Activated CD8-positive, alpha-beta memory T cell treated with anti-CD3 and anti-CD28 coated beads for 48 hours (primary cell): ENCODE results near the gene BPIFB4.
"Not testable (repeated sequence)": the region's sequence is repeated elsewhere in the genome, so short reads cannot be mapped to it uniquely, and the experiment has no call there.

Source experiments
- DNase-seq, 3 experiments: peaks; one replicate each; pipeline ENCODE4 v3.0.0-alpha.2; 2020; ENCODE audit warnings: low read depth in 2 of 3, low spot score in 2 of 3

The BPIFB4 gene

DNA sequence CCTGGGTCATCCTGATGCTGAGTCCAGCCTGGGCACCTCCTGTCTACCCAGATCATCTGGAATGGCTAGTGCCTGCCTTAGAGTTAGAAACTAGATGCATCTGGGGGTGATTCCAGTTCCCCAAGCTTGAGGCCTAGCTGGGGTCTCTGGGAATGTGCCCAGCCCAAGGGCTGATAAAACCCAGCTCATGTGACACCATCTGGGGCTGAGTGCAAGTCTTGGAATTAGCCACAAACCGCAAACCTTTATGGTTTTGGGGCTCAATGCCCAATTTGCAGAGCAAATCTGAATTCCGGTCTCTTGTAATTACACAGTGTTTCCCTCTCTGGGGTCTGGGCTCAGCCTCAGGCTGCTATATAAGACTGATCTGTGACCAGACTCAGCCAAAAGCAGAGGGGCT, at the start of gene BPIFB4:
Gene BPIFB4 (plus strand): TSS at position 385 of the 400 bp plus-strand sequence. CDS start 1,884 bp downstream, outside the sequence.
- no peak for DNase-seq

DNA sequence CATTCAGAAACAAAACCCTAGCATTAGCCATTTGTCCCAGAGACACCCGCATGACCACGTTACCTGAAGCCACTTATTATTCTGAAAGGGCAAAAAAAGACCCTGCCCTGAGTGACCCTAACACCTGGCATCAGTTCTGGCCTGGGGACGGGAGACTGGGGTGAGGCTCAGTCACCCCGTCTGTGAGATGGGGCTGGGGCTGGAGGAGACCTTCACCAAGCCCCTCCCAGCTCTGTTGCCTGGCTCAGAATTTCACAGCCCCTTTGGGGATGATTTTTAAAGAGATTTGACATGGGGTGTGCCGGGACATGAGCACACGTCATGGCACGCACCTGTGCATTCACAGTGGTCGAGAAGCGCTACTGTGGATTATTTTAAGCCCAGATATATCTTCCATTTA, 49.4 kb upstream of the BPIFB4 start:
- DNase-seq, result no peak

DNA sequence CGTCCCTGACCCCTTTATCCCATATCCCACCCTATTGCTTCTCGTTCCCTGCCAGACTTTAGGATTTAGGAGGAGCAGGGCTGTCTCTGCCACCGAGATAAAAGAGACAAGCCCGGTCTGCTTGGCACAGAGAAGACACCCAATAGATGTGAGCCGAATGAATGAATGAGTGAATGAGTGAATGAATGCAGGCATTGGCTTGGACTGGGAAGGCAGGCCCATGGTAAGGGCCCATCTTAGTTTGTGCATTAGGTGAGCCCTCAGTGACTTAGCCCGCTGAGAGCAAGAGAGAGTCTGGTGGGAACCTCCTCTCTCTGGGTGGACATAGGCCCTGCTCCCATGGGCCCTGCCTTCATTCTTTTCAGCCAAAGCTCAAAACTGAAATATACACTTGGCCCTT, 48.9 kb upstream of the BPIFB4 start:
- DNase-seq, result no peak

DNA sequence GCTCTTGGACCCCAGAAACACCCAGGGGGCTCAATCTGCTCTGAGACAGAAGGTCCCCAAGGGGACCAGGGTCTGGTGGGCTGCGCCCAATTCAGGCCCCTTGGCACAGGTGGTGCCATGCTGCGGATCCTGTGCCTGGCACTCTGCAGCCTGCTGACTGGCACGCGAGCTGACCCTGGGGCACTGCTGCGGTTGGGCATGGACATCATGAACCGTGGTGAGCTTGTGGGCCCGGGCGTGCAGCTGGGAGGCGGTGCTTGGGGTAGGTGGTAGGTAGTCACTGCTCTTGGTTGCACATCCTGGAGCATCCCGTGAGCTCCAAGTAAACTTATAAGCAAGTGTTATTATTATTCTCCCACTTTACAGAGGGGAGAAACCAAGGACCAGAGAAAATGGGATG, 47.9 kb upstream of the BPIFB4 start, which contains the start of gene BPIFB6:
Gene BPIFB6 (plus strand): TSS at position 118 of the 400 bp plus-strand sequence. CDS start 0 bp downstream, at position 118.
- no peak for DNase-seq

DNA sequence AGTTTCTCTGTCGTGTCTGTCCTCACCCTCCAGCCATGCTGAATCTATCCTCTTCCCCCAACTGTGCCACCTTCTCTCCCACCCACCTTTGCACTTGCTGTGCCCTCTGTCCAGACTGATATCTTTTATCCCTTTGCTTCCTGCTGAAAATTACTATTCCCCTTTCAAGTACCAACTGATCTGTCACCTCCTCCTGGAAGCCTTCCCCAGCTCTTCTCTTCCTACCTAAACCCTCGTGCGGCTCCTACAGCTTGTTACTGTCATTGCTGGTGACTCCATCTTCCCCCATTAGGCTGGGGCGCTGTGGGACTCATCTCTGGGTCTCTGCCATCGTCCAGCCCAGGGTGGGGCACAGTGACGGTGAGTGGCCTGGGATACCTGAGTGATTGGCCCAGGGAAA, 46.9 kb upstream of the BPIFB4 start:
- no peak for DNase-seq

DNA sequence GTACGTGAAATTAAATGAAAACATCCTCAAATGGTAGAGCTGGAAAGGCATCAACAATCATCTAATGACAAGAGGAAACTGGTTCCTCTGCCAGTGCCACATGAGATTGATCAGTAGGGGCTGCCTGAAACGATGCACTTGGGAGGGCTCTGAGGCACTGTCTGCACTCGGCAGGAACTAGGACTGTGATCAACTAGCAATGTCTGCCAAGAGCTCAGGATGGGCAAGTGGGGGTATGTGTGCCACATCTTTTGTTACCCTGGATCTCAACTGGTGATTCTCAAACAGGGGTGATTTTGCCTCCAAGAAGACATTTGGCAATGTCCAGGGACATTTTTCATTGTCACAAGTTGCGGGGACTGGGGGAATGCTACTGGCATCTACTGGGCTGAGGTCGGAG, 46.1 kb upstream of the BPIFB4 start:
- no peak for DNase-seq

DNA sequence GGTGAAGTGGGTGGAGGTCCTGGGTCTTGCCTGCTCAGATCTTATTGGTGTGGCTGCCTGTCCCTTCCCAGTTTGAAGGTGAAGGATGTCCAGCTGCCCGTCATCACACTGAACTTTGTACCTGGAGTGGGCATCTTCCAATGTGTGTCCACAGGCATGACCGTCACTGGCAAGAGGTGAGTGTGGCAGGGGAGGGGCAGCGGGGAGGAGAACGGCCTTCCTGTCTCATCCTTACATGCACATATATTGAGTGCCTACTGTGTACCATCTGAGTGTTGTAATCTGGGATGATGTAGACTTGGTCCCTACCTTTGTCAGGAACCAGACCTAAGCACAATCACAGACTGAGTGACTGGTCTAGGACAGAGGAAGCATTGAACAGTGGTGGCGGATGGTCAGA, 45.3 kb upstream of the BPIFB4 start:
- DNase-seq, result no peak

DNA sequence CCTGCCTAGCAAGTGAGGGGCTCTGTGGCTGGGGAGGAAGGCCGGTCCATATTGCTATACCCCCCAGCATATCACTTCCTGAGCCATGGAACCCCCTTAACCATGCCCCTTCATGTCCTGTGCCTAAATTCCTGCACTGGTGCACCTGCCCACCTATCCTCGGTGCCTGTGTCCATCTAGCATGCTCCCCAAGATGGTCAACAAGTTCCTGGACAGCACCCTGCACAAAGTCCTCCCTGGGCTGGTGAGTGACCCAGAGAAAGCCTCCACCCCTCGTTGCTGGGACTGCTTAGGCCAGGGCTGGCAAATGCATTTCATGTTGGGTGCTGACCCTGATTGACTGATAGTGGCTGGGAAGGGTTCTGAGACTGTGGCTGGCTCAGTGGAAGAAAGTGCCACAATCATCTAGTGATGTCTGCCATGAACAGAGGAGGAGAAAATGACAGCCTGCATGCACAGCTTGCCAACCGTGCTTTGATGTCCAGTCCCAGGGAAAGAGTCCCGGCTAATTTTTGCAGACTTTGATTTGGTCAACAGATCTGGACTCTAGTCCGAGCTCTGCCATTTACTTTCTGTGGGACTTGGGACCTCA, 44.4 kb upstream of the BPIFB4 start:
- DNase-seq, result no peak

DNA sequence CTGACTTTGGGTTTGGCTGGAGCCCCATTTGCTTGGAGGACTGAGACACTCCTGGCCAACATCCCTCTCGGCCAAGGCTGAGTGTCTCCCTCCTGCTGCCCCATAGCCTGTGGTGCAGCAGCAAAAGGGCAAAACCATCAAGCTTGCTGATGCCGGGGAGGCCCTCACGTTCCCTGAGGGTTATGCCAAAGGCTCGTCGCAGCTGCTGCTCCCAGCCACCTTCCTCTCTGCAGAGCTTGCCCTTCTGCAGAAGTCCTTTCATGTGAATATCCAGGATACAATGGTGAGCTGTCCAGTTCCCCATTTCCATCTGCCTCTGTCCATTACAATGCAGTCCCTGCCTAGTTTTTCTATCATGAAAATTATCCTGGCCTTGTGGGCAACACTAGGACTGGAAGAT, 42.0 kb upstream of the BPIFB4 start:
- DNase-seq, result no peak

DNA sequence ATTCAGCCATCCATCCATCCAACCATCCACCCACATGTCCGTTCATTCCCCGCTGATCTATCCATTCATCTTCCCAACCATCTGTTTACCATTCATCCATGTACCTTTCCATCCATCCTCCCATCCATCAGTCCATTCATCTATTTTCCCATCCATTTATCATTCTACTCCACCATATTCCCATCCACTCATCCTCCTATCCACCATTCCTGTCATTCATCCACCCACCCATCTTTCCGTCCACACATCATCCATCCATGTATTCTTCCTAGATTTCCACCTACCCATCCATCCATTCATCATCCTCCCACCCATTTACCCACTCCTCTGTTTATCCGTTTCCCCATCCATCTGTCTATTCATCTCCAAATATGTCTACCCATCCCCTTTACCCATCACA, 41.2 kb upstream of the BPIFB4 start:
- no peak for DNase-seq

DNA sequence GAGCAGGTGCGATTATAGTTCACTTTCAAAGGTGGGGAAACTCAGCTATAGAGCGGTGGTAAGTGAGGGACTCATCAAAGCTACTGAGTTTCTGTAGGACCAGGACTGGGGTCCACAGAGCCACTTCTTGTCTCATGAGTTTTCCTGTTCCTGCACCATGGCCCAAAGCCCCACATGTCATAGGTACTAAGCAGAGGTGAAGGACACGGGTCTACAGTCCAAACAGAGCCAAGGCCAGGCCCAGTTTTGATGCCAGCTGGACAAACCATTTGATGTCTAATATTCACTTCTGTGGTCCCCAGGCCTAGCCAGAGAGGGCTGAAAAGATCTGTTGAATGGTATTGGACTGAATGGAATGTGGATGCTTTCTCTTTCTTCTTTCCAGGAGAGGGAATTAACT, 37.0 kb upstream of the BPIFB4 start:
- no peak for DNase-seq

DNA sequence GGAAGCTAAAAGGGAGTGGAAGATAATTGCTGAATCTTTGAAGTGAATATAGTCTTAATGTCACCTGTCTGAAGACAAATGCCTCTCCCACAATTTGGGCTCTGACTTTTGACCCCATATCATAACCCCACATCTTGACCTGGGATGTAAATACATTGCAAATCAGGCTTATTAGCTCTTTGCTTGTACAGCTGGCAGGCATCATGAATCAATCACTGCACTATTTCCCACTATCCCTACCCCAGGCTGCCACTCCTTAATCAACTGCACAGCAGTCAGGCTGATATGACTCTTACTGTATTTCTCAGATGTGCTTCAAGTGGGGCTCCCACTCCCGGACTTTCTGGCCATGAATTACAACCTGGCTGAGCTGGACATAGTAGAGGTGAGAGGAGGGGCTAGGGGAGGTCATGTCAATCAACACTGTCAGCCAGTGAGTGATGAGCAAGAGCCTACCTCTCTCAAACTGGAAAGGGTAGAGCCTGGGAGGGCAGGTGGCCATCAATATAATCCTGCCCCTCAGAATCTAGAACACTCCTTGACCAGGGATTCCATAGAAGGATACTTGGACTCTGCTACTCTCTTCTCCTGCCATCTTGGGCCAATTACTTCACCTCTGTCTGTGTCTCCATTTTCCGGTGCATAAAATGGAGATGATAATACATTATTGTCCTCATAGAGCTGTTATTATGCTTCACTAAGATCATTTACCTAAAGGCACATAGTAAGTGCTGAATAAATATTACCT, 36.3 kb upstream of the BPIFB4 start:
- no peak for DNase-seq

DNA sequence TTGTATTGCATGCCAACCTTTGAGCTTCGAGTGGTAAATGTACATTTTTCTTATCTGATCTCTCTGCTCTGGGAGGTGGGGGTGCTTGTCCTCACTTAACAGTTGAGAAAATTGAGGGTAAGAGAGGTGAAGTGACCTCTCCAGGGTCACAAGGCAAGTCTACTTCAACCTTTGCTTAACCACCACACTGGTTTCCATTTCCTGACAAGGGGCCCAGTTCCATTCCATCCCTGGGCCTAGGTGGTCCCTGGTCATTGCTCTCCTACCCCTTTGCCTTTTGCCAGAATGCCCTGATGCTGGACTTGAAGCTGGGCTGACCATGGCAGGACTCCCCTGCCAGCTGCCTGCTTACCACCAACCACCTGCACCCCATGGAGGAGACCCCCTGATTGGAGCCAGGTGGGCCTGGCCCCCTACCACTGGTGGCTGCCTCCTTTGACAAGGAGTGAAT, 35.7 kb upstream of the BPIFB4 start:
- no peak for DNase-seq

DNA sequence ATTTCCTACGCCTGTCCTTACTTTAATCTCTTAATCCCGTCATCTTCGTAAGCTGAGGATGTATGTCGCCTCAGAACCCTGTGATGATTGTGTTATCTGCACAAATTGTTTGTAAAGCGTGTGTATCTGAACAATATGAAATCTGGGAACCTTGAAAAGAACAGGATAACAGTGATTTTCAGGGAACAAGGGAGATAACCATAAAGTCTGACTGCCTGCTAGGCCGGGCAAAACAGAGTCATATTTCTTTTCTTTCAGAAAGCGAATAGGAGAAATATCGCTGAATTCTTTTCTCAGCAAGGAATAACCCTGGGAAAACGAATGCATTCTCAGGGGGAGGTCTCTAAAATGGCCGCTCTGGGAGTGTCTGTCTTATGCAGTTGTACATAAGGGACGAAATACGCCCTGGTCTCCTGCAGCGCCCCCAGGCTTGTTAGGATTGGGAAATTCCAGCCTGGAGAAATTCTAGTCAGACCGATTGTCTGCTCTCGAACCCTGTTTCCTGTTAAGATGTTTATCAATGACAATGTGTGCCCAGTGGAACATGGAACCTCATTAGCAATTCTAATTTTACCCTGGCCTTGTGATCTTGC, 34.2 kb upstream of the BPIFB4 start:
- not testable (repeated sequence) for DNase-seq

DNA sequence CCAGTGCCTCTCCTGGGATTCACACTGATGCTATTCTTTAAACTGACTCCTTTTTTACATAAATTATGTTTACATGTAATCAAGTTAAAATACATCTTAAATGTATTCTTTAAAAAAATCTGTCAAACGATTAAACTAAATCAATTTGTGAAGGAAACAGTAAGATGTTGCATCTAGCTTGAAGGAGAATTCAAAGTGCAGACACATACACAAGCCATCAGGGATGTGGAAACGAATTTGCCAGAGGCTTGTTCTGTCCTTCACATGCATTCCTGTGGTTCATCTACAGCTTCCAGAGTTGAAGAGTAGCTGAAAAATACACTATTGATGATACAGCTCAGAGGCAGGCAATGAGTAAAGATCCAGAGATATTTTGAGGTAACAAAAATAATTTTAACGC, 33.0 kb upstream of the BPIFB4 start:
- DNase-seq, result no peak

DNA sequence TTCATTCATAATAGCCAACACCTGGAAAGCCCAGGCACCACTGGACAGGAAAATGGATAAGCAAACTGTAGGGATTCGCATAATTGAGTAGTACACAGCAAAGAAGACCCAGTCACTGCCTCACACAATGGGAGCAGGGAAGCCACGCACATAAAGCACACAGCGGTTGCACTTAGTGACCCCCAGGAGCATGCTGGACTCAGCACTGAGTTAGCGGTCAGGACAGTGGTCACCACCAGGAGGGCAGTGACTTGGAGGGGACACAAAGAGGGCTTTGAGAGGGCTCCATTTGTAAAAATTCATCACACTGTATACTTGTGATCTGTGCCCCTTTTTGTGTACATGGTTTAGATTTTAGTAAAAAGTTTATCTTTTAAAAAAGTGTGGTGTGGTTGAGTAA, 28.1 kb upstream of the BPIFB4 start:
- DNase-seq, result no peak

DNA sequence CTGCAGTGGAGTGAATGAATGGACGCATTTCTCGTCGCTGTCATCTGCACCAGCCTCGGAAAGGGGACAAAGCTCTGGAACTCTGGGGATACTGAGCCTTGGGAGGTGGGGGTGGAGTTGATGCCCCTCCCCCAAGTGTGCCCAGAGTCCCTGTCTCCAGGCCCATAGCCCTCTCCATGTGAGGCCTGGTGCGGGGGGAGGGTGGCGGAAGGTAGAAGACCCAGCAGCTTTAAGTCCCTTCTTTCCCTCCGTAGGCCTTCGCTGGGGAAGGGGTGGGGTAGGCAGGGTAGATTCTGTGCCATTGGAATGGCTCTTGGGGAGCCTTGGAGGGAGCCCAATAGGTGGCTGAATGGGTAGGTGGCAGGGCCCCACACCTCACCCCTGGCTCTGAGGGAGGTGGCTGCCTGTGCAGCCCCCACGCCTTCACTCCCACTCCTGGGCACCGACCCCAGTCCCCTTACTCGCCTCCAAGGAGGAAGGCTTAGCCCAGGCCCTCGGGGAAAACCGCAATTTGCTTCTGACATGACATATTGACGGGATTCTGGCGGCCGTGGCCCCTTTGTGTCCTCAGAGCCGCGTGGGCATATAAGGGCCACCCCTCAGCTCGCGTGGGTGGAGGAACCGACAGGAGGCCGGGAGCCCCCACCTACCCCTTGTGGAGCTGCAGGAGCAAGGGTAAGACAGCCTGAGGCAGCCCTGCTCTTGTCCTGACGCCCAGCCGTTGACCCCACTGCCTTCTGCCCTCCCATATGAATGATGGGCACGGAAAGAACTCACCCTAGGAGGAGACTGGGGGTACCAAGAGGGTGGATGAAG, 25.9 kb upstream of the BPIFB4 start, which contains the start of gene BPIFB3:
Gene BPIFB3 (plus strand): TSS at position 613 of the 816 bp plus-strand sequence. CDS start 1,533 bp downstream, outside the sequence.
- no peak for DNase-seq

DNA sequence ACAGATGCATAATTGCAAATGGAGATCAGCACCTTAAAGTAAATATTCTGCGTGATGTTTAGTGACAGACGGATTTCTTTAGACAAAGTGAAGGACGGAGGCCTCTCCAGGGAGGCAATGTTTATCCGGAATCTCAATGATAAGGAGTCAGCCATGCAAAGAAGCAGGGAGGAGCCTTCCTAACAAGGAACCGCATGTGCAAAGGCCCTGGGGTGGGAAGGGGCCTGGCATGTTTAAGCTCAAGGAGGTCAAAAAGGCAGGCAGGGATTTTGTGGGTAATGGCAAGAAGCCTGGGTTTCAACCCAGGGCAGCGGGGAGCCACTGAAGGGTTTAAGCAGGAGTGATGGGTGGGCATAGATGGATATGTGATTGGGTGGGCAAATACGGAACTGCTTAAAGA, 25.1 kb upstream of the BPIFB4 start:
- no peak for DNase-seq

DNA sequence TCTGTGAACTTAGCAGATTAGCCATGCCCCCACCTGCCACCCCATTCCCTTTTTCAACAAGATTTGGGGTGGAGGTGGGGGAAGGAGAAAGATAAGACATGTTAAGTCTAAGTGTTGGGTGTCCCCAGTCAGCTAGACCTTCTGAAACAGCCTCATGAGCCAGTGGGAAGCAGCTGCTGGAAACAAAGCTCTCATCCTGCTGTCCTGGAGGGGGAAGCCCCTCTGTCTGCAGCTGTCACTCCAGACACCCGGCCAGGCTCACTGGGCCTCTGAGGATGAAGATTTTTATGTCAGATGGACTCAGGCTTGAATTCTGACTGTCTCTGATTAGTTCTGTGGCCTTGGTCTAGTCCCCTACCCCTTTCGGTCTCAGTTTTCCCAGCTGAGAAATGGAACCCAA, 24.7 kb upstream of the BPIFB4 start:
- no peak for DNase-seq

DNA sequence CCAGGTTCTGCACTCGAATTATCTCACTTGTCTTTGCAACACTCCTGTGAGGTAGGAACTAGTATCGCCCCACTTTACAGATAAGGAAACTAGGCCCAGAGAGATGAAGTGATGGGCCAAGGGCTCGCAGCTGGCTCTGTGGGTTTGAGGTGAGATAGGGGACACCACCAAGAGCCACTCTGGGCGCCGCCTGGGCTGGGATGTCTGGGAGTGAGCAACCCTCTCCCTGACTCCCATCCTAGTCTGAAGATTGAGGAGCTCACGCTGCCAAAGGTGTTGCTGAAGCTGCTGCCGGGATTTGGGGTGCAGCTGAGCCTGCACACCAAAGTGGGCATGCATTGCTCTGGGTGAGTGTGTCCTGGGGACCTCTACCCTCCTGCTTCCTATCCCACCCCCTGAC, 20.3 kb upstream of the BPIFB4 start:
- DNase-seq, result no peak

DNA sequence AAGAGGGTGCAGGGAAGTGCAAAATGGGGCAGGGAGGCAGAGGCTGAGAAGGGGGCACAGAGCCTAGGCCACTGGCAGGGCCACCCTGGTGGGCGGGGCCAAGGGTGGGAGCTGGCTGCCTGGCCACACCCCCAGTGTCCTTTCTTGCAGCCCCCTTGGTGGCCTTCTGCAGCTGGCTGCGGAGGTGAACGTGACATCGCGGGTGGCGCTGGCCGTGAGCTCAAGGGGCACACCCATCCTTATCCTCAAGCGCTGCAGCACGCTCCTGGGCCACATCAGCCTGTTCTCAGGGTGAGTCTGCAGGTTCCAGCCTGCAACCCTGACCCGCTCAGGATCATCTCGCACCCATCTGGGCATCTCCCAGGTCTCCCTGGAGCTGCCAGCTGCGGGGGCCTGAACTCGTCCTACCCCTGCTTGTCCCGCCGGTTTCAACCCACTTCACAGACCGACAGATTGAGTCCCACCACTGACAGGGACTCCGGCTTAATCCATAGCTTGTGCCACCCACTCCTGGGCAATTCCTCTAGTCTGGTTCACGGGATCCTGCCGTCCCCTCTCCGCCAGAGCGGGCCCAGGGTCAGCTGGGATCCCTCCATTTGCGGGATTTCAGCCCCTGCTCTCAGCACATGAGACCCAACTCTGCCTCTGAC, 19.6 kb upstream of the BPIFB4 start:
- DNase-seq, result no peak
